Activated T-cell treated with anti-CD3 and anti-CD28 coated beads, Interleukin-2, amount 50 U/mL, for 72 hours (primary cell): Measurements from ENCODE around the gene FAM210A. TPM values are rescaled to one million over a fixed set of nuclear protein-coding genes. Genes with fewer than 3 reads are reported as not detected.
"Not testable (repeated sequence)": the region's sequence is repeated elsewhere in the genome, so short reads cannot be mapped to it uniquely, and the experiment has no call there.

Experiments
- ATAC-seq, 2 donors: fragments of 150-1000 bp; cut with Tn5 transposase; replicated peaks in 1 of 2; 2 replicates each; pipeline ENCODE4 v1.10.0; 2021; ENCODE audit warnings: moderate library complexity in 2 of 2, mild to moderate bottlenecking in 1 of 2
- DNase-seq, 2 donors: peaks; one replicate each; pipeline ENCODE4 v3.0.0; 2021 to 2022; ENCODE audit warnings: mixed read lengths in 1 of 2
- H3K27ac Mint-ChIP-seq: one replicate; pipeline ENCODE4 v1.8.0; 2022; ENCODE audit warnings: mild to moderate bottlenecking, moderate library complexity, mixed read lengths
- H3K27me3 Mint-ChIP-seq: one replicate; pipeline ENCODE4 v1.8.0; 2022; ENCODE audit warnings: low read depth, mixed read lengths
- H3K36me3 Mint-ChIP-seq, 2 donors: one replicate each; pipeline ENCODE4 v1.8.0; 2022; ENCODE audit warnings: mixed read lengths in 2 of 2, mild to moderate bottlenecking in 1 of 2; ENCODE audit not compliant: insufficient read depth in 2 of 2
- H3K4me1 Mint-ChIP-seq: one replicate; pipeline ENCODE4 v1.8.0; 2022; ENCODE audit warnings: low read depth, mixed read lengths
- H3K4me3 Mint-ChIP-seq, 2 donors: one replicate each; pipeline ENCODE4 v1.8.0; 2022; ENCODE audit warnings: mild to moderate bottlenecking in 2 of 2, mixed read lengths in 2 of 2, moderate library complexity in 2 of 2
- H3K9me3 Mint-ChIP-seq, 2 donors: one replicate each; pipeline ENCODE4 v1.8.0; 2022; ENCODE audit warnings: mixed read lengths in 2 of 2
- total RNA-seq, 2 donors: library from RNA; stranded (reverse); gene quantifications; one replicate each; pipeline ENCODE4 v1.2.3, GENCODE V29; 2022

FAM210A gene
- total RNA-seq = 10 to 100 TPM; 20.3 to 20.5 TPM

GRCh38 chr18:13726232-13726971 is at the start of gene FAM210A, which contains the start of gene RNMT:
Gene FAM210A, minus strand, starts transcription at chr18:13726558. Its CDS starts 44,481 bp downstream, at chr18:13682077.
Gene RNMT, plus strand, starts transcription at chr18:13726673. Its CDS starts 4,845 bp downstream, at chr18:13731518.
- ATAC-seq (peak; percentile 98), DNase-seq (peak; percentile 94 to 96)
- peaks cover 5 to 9% of the 10 kb centered on the region in 2 donors for H3K36me3 Mint-ChIP-seq
- H3K9me3 Mint-ChIP-seq = no peaks in the 10 kb centered on the region
- peak within 1 kb of the TSS; percentile 85 to 95 for H3K4me3 Mint-ChIP-seq
- H3K27me3 Mint-ChIP-seq = no peaks in the 10 kb centered on the region
- peak within 1 kb of the TSS; percentile 96 for H3K27ac Mint-ChIP-seq
- H3K4me1 Mint-ChIP-seq = peaks cover 69% of the 10 kb centered on the region

GRCh38 chr18:13775058-13775457 is 48.7 kb upstream of the FAM210A start:
- Mint-ChIP-seq H3K27ac (no peak overlapping the region), H3K4me1 (no peaks in the 10 kb centered on the region), H3K27me3 (peaks cover 12% of the 10 kb centered on the region), H3K36me3 (no peaks in the 10 kb centered on the region), H3K4me3 (no peak overlapping the region), H3K9me3 (peaks cover 2 to 6% of the 10 kb centered on the region in 2 donors)
- ATAC-seq = no peak
- no peak for DNase-seq

DNA sequence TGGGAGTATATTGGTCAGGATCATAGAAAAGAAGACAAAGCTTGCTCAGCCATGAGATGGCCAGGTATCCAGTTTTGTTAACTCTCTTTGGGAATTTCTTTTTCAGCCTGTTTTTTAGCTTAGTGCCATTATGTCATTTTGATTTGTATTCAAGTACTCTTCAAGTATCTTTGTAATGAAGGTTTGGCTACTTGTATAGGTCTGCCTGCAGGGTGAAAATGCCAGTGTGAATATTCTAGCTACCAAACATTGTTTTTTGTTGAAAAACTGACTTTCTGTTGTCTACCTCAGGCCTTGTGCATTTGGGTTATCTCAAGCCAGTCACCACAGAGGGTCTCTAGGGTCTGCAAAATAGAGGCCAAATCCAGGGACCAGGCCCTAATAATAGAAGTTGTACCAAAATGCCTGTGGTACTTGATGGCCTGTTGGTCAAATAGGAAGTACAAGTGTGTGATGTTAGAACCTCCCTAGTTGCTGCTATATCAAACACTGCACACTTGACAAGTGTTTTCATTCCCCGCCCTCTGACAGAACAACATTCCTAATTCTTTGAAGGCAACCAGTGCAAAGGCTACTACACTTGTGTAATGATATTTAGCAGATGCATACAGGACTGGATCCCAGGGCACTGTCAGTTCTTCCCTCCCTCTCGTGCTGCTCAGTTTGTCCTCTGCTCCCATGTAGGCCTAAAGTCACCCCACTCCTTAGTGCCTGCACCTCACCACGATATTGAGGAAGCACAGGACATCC is 36.5 kb upstream of the FAM210A start:
- DNase-seq = no peak
- Mint-ChIP-seq H3K4me3 (no peak overlapping the region), H3K9me3 (peaks cover 17 to 25% of the 10 kb centered on the region in 2 donors), H3K36me3 (peaks cover 23 to 24% of the 10 kb centered on the region in 2 donors), H3K4me1 (no peaks in the 10 kb centered on the region), H3K27ac (no peak overlapping the region), H3K27me3 (no peaks in the 10 kb centered on the region)
- ATAC-seq = no peak

DNA sequence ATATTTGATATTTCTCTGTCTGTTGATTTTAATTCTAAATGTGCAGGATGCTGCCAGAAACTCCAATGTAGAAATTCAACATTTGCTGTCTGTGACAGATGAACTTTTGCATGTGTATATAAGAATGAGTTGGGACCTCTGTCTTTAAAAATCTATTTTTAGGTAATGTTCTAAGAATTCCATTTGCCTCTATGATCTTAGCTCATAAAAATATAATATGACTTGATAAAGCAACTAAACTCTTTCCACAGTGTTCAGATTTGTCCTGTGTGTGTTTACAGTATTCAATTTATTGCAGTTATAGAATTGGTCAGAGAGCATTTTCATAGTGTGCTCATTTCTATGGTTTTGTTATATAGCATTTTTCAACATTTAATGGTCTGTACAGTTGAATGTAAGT is 33.7 kb upstream of the FAM210A start:
- ATAC-seq = no peak
- H3K4me1 Mint-ChIP-seq = no peaks in the 10 kb centered on the region
- no peak for DNase-seq
- peaks cover 19 to 36% of the 10 kb centered on the region in 2 donors for H3K36me3 Mint-ChIP-seq
- no peaks in the 10 kb centered on the region for H3K27me3 Mint-ChIP-seq
- H3K27ac Mint-ChIP-seq = no peak overlapping the region
- H3K4me3 Mint-ChIP-seq = no peak overlapping the region
- peaks cover 6 to 9% of the 10 kb centered on the region in 2 donors for H3K9me3 Mint-ChIP-seq

GRCh38 chr18:13758622-13759021 is 32.3 kb upstream of the FAM210A start:
- no peak for ATAC-seq
- DNase-seq = no peak
- Mint-ChIP-seq H3K27ac (no peak overlapping the region), H3K4me3 (no peak overlapping the region), H3K4me1 (no peaks in the 10 kb centered on the region), H3K27me3 (no peaks in the 10 kb centered on the region), H3K36me3 (peaks cover 12 to 39% of the 10 kb centered on the region in 2 donors), H3K9me3 (peaks cover 0 to under 1% of the 10 kb centered on the region in 2 donors)

DNA sequence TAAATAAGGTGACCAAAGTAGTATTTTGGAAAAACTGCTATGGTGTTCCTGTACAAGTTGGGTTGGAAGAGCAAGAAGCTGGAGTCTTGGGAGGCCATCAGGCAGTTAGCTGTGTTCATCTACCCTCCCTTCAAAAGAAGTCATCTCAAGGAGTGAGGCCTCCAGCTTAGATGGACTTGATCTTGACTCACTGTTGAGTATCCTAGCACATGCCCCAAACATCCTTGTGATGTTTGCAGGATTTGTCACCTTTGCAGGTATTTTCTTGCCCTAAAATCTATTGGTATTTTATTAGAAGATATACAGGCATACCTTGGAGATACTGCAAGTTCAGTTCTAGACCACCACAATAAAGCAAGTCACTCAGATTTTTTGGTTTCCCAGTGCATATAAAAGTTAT is 30.3 kb upstream of the FAM210A start:
- H3K4me1 Mint-ChIP-seq = no peaks in the 10 kb centered on the region
- H3K4me3 Mint-ChIP-seq = no peak overlapping the region
- H3K9me3 Mint-ChIP-seq = no peaks in the 10 kb centered on the region
- H3K36me3 Mint-ChIP-seq = peaks cover 7 to 32% of the 10 kb centered on the region in 2 donors
- no peak overlapping the region for H3K27ac Mint-ChIP-seq
- H3K27me3 Mint-ChIP-seq = no peaks in the 10 kb centered on the region
- DNase-seq = no peak
- ATAC-seq = no peak

DNA sequence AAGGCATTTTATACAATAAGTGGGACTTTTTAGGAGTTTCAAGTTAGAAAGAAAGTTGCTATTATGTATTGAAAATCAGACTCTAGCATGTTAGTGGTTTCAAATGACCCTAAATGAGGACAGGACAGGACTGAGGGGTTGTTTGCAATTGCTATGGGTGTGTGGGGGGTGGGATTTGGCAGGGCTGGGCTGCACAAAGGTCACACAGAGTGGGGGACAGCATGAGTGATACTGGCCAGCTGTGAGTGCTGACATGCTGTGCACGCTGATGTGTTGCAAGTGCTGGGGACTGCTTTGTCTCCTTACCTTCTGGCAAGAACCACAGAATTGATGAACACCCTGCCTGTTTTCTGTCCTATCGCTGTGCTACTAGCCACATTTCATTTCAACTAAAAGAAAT is 29.9 kb upstream of the FAM210A start:
- no peak overlapping the region for H3K4me3 Mint-ChIP-seq
- no peaks in the 10 kb centered on the region for H3K4me1 Mint-ChIP-seq
- peaks cover 7 to 34% of the 10 kb centered on the region in 2 donors for H3K36me3 Mint-ChIP-seq
- no peak for ATAC-seq
- no peak overlapping the region for H3K27ac Mint-ChIP-seq
- no peaks in the 10 kb centered on the region for H3K9me3 Mint-ChIP-seq
- H3K27me3 Mint-ChIP-seq = no peaks in the 10 kb centered on the region
- DNase-seq = no peak

GRCh38 chr18:13751599-13751998 is 25.2 kb upstream of the FAM210A start:
- DNase-seq, H3K9me3 Mint-ChIP-seq, H3K27ac Mint-ChIP-seq, H3K27me3 Mint-ChIP-seq, H3K4me1 Mint-ChIP-seq, H3K4me3 Mint-ChIP-seq, ATAC-seq: not testable (repeated sequence)
- H3K36me3 Mint-ChIP-seq = peaks cover 11 to 45% of the 10 kb centered on the region in 2 donors

- no peak overlapping the region for H3K27ac Mint-ChIP-seq
- H3K36me3 Mint-ChIP-seq = peaks cover 13 to 36% of the 10 kb centered on the region in 2 donors
- H3K27me3 Mint-ChIP-seq = no peaks in the 10 kb centered on the region
- no peaks in the 10 kb centered on the region for H3K4me1 Mint-ChIP-seq
- DNase-seq (no peak), ATAC-seq (no peak)
- H3K4me3 Mint-ChIP-seq = no peak overlapping the region
- no peaks in the 10 kb centered on the region for H3K9me3 Mint-ChIP-seq
Measured at GRCh38 chr18:13746633-13747032, 20.3 kb upstream of the FAM210A start.

GRCh38 chr18:13745696-13746095 is 19.3 kb upstream of the FAM210A start:
- Mint-ChIP-seq H3K36me3 (peaks cover 11 to 32% of the 10 kb centered on the region in 2 donors), H3K27ac (peak overlapping the region; percentile 27)

GRCh38 chr18:13735681-13736080 is 9.3 kb upstream of the FAM210A start:
- Mint-ChIP-seq H3K36me3 (peaks cover 12 to 38% of the 10 kb centered on the region in 2 donors), H3K27ac (no peak overlapping the region), H3K27me3 (no peaks in the 10 kb centered on the region), H3K9me3 (peaks cover 0 to 2% of the 10 kb centered on the region in 2 donors), H3K4me3 (no peak overlapping the region), H3K4me1 (peaks cover 4% of the 10 kb centered on the region)
- ATAC-seq (no peak), DNase-seq (no peak)

More at GRCh38 chr18:13745696-13746095, 19.3 kb upstream of the FAM210A start:
- Mint-ChIP-seq H3K4me3 (no peak overlapping the region), H3K4me1 (no peaks in the 10 kb centered on the region), H3K9me3 (no peaks in the 10 kb centered on the region), H3K27me3 (no peaks in the 10 kb centered on the region)
- DNase-seq = no peak
- no peak for ATAC-seq

- peak overlapping the region; percentile 76 for H3K27ac Mint-ChIP-seq
- no peak for ATAC-seq
- no peaks in the 10 kb centered on the region for H3K27me3 Mint-ChIP-seq
- H3K4me1 Mint-ChIP-seq = peaks cover 42% of the 10 kb centered on the region
- H3K36me3 Mint-ChIP-seq = peaks cover 13 to 22% of the 10 kb centered on the region in 2 donors
- no peak for DNase-seq
- peaks cover 0 to 2% of the 10 kb centered on the region in 2 donors for H3K9me3 Mint-ChIP-seq
- peak overlapping the region in 1 of 2 donors; percentile 40 for H3K4me3 Mint-ChIP-seq
Measured at GRCh38 chr18:13730481-13730880, 4.1 kb upstream of the FAM210A start.

GRCh38 chr18:13726972-13727331 is 594 bp upstream of the FAM210A start:
- H3K27ac Mint-ChIP-seq = peak overlapping the region; percentile 96
- H3K9me3 Mint-ChIP-seq = no peaks in the 10 kb centered on the region
- DNase-seq (peak; percentile 28 to 33), ATAC-seq (peak; percentile 4 to 30)
- H3K4me1 Mint-ChIP-seq = peaks cover 69% of the 10 kb centered on the region
- H3K27me3 Mint-ChIP-seq = no peaks in the 10 kb centered on the region
- peaks cover 7 to 12% of the 10 kb centered on the region in 2 donors for H3K36me3 Mint-ChIP-seq
- peak overlapping the region; percentile 85 to 95 for H3K4me3 Mint-ChIP-seq
